AG09319 (cell line): Measurements from ENCODE around the gene MLLT10.
"Not testable (repeated sequence)": the region's sequence is repeated elsewhere in the genome, so short reads cannot be mapped to it uniquely, and the experiment has no call there.

Experiments
- DNase-seq: peaks from one replicate; pipeline ENCODE4 v3.0.0-alpha.2; 2010; ENCODE audit warnings: low read depth; ENCODE audit errors: extremely low read depth
- TF ChIP-seq, protein P1 (sequence below): IDR thresholded peaks from 2 replicates; pipeline ENCODE4 v1.5.1; 2011; ENCODE audit warnings: low read depth, mild to moderate bottlenecking, inconsistent platforms, low read length, moderate library complexity

Gene MLLT10

DNA sequence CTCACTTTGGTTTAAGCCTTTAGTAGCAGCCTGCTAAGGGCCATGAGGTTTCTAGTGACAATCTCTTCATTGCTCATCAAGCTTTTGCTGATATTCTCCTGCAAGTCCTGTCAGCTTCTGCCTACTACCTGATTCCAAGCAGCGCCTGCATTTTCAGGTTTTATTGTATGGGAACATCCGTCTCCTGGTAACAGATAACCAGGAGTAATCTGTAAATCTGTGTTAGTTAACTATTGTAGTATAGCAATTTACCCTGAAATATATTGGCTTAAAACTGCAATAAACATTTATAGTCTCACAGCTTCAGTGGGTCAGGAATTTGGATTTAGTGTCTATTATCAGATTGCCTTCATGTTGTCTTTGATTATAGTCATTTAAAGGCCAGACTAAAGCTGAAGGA lies 94.0 kb downstream of the MLLT10 start:
- TF ChIP-seq, protein P1, sequence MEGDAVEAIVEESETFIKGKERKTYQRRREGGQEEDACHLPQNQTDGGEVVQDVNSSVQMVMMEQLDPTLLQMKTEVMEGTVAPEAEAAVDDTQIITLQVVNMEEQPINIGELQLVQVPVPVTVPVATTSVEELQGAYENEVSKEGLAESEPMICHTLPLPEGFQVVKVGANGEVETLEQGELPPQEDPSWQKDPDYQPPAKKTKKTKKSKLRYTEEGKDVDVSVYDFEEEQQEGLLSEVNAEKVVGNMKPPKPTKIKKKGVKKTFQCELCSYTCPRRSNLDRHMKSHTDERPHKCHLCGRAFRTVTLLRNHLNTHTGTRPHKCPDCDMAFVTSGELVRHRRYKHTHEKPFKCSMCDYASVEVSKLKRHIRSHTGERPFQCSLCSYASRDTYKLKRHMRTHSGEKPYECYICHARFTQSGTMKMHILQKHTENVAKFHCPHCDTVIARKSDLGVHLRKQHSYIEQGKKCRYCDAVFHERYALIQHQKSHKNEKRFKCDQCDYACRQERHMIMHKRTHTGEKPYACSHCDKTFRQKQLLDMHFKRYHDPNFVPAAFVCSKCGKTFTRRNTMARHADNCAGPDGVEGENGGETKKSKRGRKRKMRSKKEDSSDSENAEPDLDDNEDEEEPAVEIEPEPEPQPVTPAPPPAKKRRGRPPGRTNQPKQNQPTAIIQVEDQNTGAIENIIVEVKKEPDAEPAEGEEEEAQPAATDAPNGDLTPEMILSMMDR = no peak
- no peak for DNase-seq

DNA sequence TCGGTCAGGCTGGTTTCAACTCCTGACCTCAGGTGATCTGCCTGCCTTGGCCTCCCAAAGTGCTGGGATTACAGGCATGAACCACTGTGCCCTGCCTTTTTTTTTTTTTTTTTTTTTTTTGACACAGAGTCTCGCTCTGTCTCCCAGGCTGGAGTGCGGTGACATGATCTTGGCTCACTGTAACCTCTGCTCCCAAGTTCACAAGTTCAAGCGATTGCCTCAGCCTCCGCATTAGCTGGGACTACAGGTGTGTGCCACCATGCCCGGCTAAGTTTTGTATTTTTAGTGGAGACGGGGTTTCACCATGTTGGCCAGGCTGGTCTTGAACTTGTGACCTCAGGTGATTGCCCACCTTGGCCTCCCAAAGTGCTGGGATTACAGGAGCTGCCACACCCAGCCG lies 94.6 kb downstream of the MLLT10 start:
- DNase-seq = not testable (repeated sequence)

DNA sequence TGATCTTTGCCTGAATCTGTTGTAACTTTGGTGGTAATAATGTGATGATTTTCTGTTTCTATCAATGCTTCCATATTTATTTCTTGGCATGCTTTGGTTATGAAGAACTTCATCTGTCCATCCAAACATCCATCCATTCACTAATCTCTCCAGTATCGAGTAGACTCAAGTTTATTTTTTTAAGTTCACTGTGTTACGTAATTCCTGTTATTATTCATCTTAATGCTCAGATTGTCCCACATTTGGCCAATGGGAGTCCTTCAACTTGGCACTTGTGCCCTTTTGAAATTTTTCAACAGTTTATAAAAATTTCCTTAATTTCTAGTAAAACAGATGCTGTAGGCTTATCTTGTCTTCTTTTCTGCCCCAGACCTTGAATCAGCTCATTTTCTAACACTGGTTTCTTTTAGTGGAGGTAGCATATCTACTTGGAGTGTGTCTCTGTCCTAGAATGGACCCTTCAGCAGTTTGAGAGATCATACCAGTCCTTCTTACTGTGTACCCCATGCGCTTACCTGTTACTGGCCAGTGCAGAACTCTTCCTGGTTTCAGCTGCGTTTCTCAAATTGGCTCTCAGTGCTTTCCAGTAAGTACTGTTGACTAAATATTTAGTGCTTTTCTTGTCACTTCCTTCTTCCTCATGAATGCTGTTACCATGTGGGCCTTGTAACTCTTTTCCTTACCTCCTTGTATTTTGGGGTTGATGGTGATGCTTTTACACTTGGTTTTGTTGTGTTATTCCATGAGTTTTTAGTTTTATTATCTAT lies 100.8 kb downstream of the MLLT10 start:
- no peak for DNase-seq
- TF ChIP-seq, protein P1 = no peak

DNA sequence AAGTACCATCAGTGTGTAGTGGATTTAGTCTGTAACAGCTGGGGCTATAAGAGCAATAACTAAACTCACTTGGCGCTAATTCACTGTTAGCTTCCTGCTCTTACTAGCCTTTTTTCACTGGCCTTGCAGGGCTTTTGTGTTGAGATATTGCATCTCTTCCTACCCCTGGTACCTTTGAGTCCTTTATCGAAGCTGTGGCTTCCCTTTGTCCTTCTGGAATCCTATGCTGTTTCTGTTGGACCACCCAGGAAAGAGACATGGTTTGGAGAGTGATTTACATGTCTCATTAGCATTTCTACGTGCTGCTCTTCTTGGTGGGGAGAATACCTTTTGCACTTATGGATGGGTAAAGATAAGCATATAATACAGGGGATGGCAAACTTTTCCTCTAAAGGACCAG lies 103.8 kb downstream of the MLLT10 start:
- DNase-seq = no peak
- TF ChIP-seq, protein P1 = no peak

DNA sequence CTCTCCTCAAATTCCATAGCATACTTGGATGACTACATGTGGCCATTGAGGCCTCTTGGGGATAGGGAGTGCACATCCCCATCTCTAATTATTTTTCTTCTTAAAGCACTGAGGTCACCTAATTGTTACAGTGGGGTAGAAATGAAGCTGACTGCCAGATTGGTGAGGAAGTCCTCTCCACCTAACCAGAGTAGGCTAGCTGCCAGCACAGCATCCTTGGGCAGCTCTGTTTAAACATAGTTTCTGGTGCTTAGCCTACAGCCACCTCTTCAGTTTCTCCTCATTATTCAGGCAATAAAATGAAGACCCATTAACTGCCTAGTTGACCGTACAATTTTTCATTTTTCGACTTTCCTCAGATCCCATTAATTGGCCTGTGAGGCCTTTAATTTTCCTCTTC lies 104.6 kb downstream of the MLLT10 start:
- no peak for DNase-seq
- TF ChIP-seq, protein P1 = no peak

DNA sequence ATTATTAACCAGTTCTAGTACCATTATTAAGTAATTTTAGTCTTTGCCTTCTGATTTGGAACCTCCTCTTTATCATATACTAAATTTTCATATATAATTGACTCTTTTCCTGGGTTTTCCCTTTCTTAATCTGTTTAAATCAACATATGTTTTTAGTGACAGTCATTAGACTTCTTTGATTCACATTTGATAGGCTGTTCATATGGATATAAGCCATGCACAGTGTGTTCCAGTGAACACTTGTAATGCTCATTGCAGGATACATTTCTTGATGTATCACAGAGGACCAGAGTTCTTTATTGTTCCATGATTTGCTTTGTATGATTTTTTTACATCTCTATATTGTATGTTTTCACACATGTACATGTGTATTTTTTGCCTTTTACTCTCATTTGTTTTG lies 114.0 kb downstream of the MLLT10 start:
- no peak for DNase-seq
- TF ChIP-seq, protein P1 = no peak

DNA sequence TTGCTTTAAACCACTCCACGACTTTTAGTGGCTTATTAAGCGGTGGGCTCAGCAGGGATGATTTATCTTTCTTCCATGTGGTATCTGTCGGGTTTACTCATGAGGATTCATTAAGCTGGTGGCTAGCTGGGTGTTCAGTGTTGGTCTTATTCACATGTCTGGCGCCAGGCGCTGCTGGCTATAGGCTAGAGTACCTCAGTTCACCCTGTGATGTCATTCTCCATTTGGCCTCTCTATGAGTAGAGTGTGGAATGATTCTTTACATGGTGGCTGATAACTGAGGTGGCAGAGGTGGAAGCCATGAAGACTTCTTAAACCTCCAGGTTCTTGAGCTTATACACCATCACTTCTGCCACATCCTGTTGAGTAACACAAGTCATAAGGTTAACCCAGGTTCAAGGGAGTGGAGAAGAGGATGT lies 115.4 kb downstream of the MLLT10 start:
- TF ChIP-seq, protein P1 = no peak
- DNase-seq = no peak

DNA sequence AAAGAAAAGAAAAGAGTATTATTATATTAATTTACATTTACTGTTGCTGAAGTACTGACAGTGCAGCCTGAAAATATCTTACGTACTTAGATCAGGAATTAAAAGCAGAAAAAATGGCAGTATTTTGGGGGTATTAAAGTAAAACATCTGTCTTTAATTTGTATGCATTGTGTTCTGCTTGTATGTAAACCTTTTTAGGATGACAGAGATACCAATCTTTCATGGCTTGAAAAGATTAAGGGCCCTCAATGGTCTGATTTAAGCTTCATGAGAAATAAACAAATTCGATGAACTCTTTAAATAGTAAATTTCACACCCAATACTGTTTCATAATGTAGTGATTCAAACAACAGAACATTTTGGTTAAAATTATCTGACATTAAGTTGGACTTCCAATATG lies 116.3 kb downstream of the MLLT10 start:
- TF ChIP-seq, protein P1 = no peak
- DNase-seq = no peak
